ENCODE measurements around the gene CMIP.

CMIP gene

DNA sequence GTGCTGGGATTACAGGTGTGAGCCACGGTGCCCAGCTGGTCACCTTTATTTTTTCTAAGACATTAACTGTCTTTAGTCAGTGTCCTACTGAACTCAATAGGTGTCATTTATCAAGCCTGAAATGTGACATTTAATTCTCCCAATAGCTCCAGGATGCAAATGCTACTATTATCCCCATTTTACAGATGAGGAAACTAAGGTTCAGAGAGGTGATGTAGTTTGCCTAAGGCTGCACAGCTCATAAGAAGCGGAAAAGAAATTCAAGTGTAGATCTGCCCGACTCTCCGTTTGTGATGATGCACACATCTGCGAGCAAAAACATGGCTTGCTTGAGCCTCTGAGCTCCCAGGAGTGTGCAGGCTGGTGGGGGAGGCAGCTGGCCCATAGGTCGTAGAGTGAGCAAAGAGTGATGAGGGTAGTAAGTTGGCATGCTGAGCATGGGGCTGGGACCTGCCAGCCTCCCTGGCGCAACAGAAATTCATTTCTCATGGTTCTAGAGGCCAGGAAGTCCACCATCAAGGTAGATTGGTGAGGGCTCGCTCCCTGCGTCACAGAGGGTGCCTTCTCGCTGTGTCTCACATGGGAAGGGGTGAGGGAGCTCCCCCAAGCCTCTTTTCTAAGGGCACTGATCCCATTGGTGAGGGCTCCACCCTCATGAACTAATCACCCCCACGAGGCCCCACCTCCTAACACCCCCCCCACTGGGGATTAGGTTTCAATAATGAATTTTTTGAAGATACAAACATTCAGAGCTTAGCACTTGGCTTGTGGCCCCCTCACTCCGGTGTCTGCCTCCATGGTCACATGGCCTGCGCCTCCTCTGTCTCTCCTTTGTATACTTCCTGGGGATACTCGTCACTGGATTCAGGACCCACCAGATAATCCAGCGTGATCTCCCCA lies 193.0 kb downstream of the CMIP start:
- TF ChIP-seq GATA2 (IDR thresholded peaks at IDR 0.05; ENCODE audit: low read depth, low read length) (no peak), GATA3 (IDR thresholded peaks at IDR 0.05; ENCODE audit: low read depth, low read length) (no peak)

DNA sequence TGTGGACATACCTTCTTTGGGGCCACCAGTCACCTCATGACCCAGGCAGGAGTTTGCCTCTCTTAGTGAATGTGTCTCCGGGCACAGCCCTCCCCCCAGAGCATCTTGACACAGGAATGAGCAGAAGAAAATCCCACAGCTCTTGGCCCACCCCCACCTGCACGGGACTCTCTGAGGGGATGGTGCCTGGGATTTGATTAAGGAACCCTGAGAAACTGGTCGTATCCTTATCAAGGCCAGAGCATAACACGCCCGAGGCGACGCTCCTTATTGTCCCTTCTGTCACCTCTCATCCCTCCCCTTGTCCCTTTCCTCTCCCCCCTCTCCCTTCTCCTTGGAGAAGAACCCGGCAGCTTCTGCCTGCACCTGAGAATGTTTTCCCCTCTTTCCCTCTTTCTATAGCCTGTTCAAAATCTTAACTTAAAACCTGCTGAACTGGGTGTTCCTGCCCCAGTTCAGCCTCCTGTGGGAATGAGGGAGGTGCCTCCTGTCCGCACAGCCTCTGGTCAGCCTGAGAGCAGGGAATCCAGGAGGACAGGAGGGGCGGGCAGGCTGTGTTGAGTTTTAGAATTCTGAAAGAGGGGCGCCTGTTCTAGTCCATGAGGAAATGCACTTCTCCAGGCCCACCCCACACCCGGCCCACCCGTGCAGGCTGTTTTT lies 193.8 kb downstream of the CMIP start:
- TF ChIP-seq GATA2 (IDR thresholded peaks at IDR 0.05; ENCODE audit: low read depth, low read length) (no peak), GATA3 (IDR thresholded peaks at IDR 0.05; ENCODE audit: low read depth, low read length) (no peak)

DNA sequence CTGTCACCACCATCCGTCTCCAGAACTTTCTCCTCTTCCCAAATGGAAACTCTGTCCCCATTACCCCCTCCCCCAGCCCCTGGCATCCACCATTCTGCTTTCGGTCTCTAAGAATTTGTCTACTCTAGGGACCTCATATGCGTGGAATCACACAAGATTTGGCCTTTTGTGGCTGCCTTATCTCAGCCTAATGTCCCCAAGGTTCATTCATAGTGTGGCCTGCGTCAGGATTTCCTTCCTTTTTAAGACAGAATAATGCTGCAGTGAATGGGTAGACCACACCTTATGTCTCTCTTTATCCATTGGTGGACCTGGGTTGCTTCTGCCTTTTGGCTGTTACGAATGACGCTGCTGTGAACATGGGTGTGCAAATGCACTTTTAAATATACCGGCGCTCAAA lies 194.7 kb downstream of the CMIP start:
- TF ChIP-seq GATA3 (IDR thresholded peaks at IDR 0.05; ENCODE audit: low read depth, low read length) (no peak), GATA2 (IDR thresholded peaks at IDR 0.05; ENCODE audit: low read depth, low read length) (no peak)

DNA sequence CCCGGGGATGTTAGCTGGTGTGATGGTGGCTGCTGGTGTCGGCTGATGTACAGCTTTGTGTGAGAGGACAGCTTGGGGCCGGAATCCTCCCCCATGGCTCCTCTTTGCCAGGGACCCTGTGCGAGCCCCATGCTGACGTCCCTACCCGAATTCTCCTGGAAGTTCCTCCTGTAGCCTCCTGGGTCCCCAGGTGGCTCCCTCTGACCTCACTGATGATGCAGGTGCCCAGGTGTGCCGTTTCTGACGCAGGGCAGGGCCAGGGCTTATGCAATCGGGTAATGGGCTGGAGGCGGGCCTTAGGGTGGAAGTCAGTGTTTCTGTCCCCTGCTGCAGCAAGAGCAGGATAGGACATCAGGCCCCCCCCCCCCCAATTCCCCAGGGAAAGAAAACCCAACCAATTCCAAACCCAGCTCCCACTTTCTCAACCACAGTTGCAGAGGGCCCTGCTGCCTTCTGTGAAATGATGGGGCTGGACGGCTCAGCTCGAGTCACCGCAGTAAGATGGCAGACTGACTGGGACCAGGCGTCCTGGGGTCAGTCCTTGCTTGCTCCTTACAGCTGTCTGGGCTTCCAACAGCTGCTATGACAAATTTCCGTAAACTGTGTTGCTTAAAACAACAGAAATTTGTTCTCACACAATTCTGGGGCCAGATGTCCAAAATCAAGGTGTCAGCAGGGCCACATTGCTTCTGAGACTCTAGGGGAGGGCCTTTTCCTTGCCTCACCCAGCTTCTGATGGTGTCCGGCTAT lies 195.5 kb downstream of the CMIP start:
- no peak for TF ChIP-seq GATA2 (IDR thresholded peaks at IDR 0.05; ENCODE audit: low read depth, low read length)
- no peak for TF ChIP-seq GATA3 (IDR thresholded peaks at IDR 0.05; ENCODE audit: low read depth, low read length)

- TF ChIP-seq GATA2 (IDR thresholded peaks at IDR 0.05; ENCODE audit: low read depth, low read length) (no peak), GATA3 (IDR thresholded peaks at IDR 0.05; ENCODE audit: low read depth, low read length) (no peak)
Measured at GRCh38 chr16:81640681-81641070, 196.1 kb downstream of the CMIP start.

DNA sequence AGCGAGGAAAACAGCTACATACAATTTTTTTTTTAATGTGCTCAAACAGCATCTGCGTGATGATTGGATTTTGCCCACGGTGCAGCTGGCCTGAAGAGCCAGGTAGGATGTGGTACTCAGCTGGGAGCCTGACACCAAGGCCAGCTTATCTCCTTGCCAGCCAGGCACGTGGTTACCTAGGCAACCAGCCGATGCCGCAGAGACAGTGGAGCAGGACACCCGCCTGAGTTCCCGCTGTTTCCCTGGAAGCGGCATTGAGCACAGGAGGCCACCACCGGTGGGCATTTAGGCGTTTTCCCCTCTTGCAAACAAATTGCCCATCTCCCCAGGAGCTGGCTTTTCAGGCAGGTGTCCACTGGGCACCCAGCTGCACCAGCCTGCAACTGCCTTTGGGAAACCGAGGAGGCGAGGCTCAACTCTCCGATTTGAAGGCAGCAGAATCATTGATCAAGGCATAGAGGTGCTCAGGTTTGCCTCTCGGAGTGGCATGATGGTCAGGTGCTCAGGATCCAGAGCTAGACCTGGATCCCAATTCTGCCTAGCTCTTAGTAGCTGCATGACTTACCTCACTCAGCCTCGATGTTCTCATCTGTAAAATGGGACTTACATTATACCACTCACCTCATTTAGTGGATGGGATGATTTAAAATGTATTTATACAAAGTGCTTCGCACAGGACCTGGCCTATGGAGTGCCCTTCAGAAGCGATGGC lies 196.9 kb downstream of the CMIP start:
- TF ChIP-seq GATA2 (IDR thresholded peaks at IDR 0.05; ENCODE audit: low read depth, low read length) (peak; percentile 86), GATA3 (IDR thresholded peaks at IDR 0.05; ENCODE audit: low read depth, low read length) (no peak)

GRCh38 chr16:81642107-81642436 lies 197.5 kb downstream of the CMIP start:
- TF ChIP-seq GATA2 (IDR thresholded peaks at IDR 0.05; ENCODE audit: low read depth, low read length) (no peak), GATA3 (IDR thresholded peaks at IDR 0.05; ENCODE audit: low read depth, low read length) (no peak)

- TF ChIP-seq GATA2 (IDR thresholded peaks at IDR 0.05; ENCODE audit: low read depth, low read length) (no peak), GATA3 (IDR thresholded peaks at IDR 0.05; ENCODE audit: low read depth, low read length) (no peak)
Measured at GRCh38 chr16:81642943-81643342, 198.3 kb downstream of the CMIP start.

DNA sequence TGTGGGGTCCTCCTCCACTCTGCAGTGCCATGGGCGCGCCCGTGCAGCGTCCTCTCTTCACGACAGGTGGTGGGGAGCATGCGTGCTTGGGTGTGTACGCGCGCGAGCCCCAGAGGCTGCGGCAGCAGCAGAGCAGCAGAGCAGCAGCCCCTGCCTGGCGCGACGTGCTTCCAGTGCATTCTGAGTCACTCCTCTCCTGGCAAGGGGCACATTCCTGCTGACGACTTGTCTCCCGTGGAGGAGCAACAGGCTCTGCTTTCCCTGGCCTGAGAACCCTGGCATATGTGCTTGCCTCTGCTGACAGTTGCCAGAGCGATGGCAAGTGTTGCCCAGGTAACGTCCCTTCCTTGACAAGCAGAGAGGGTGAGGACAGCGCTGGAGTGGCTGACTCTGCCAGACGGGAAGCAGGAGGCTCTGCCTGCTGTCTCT lies 200.7 kb downstream of the CMIP start:
- TF ChIP-seq GATA2 (IDR thresholded peaks at IDR 0.05; ENCODE audit: low read depth, low read length) (no peak), GATA3 (IDR thresholded peaks at IDR 0.05; ENCODE audit: low read depth, low read length) (no peak)

- TF ChIP-seq GATA3 (IDR thresholded peaks at IDR 0.05; ENCODE audit: low read depth, low read length): no peak
- TF ChIP-seq GATA2 (IDR thresholded peaks at IDR 0.05; ENCODE audit: low read depth, low read length): no peak
Measured at GRCh38 chr16:81645925-81646324, 201.3 kb downstream of the CMIP start.

DNA sequence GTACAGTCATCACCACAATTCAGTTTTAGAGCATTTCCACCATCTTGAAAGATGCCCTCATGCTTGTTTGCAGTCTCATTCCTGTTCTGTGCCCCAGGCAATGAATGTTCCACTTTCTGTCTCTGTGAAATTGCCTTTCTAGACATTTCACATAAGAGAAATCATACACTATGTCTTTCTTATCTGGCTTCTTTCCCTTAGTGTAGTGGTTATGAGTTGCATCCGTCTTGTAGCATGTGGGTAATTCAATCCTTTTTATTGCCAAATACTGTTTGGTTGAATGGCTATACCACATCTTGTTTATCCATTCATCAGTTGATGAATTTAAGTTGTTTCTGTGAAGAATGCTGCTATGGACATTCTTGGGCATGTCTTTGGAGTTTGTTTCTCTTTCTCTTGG lies 202.0 kb downstream of the CMIP start:
- TF ChIP-seq GATA2 (IDR thresholded peaks at IDR 0.05; ENCODE audit: low read depth, low read length) (no peak), GATA3 (IDR thresholded peaks at IDR 0.05; ENCODE audit: low read depth, low read length) (no peak)

GRCh38 chr16:81647527-81647926 lies 202.9 kb downstream of the CMIP start:
- TF ChIP-seq GATA3 (IDR thresholded peaks at IDR 0.05; ENCODE audit: low read depth, low read length) (no peak), GATA2 (IDR thresholded peaks at IDR 0.05; ENCODE audit: low read depth, low read length) (no peak)

DNA sequence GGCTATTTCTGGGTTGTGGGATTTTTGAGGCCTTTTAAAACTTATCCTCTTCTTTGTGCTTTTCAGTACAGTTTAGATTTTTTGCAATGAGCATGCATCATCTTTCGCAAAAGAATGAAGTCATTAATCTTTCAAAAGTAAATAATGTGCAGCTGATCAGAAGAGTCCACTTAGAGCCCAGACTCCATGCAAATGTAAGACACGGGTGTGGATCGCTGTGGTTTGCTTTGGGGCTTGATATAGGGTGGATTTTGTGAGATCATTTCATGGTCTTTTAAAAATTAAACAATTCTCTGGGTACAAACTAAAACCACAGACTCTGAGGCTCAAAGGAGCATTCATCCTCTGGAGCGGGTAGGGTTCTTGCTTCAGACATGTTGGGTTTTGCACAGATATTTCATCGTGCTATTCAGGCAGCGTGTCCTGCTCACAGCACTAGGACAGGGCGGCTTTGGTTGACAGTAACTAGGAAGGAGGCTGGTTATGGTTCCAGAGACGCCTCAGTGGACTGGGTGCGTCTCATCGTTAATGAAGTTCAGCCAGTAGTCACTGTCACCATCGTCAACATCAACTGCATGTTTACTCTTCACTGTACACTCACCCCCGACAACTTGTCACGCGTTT lies 205.1 kb downstream of the CMIP start:
- no peak for TF ChIP-seq GATA2 (IDR thresholded peaks at IDR 0.05; ENCODE audit: low read depth, low read length)
- no peak for TF ChIP-seq GATA3 (IDR thresholded peaks at IDR 0.05; ENCODE audit: low read depth, low read length)

All from SH-SY5Y (cell line).